SKM-1 (cell line): ENCODE results near the gene PLCB4.

ENCODE experiments used
- DNase-seq: peaks from one replicate; lab custom pipeline; 2025; ENCODE audit not compliant: unreplicated experiment; lab: John Stamatoyannopoulos, UW

The PLCB4 gene

DNA sequence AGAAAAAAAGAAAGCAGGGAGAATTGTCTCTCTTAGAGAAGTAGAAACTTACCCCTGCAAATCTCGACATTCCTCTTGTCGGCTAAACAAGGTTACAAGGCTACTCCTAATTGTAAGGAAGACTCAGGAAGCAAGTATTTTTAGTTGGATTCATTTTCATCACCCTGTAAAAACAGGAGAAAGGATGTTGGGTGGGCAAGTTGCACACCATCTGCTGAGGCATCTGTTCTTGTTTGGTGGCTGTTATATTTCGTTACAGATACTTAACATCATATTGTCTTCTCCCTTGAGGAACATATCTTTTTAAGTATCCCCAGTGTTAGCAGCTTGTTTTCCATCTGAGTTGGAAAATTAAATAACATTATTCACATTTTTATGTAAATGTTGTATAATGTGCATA is 187.5 kb downstream of the PLCB4 start:
- DNase-seq: no peak

DNA sequence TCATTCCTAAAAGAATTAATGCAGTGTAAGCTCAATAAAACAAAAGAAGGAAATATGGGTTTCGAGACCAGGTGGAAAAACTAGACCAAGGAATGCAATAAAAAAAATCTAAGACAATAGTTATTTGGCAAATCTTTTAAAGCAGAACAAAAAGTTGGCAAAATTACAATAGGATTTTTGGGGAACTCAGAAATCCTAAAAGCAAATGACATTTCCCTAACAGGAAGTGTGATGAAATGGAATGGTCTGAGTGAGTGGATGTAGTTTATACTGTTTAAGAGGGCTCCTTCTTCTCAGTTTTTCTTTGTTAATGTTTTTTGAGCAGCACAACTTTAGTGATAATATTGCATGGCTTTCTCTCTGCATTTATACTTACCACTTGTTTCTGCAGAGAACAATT is 190.0 kb downstream of the PLCB4 start:
- no peak for DNase-seq

DNA sequence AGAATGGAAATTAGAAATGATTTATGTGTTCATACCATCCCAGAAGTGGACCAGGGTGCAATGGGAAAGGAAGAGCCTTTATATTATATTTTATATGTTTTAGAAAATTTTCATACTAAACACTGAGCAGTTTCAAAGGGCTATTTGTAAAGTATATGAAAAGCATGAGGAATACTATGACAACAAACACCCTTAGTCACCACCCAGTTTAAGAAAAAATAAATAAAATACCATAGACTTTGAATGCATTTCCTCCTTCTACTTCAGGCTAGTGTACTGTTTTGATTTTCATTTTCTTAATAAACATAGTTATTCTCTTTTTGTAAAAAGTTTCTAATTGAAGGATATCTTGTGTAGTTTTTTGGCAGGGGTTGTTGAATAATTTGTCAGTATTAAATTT is 191.1 kb downstream of the PLCB4 start:
- no peak for DNase-seq

DNA sequence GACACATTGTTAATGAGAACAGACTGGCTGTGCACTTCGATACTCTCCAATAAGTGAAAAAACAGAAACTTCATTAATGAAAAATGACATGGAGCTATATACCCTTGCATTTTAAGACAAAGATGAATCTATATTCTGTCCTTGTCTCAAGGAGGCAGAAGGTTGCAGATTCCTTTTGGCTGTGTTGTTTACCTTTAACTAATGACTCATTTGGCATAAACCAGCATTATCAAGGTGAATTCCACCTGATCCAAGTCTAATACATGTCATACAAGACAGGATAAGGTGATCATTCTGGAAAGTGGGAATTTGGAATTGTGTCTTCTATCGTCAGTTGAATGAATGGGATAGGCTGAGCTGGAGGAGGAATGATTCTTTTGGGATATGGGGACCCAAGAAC is 192.9 kb downstream of the PLCB4 start:
- no peak for DNase-seq

DNA sequence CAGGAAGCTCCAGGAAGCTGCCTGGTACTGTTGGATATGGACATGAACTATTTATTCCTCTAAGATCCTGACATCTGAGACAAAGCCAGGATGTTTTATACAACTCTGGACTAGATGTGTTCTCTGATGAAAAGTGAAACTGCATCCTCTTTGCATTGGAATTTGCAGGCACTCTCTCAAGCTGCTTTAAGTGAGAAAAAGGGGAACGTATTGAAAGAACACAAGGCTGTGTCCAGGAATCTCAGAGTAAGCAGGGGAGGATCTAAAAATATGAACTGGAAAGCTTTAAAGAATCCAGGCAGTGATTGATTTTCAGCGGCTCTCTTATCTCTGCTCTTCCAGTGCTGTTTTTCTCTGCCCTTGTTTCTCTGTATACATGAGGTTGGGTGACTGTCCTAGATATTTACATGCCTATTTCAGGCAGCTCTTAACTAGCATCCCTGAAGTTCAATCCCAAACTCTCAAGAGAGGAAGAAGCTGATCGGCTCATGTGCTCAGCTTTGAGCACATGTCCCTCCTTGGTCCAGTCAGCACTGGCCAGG is 193.8 kb downstream of the PLCB4 start:
- DNase-seq: no peak

DNA sequence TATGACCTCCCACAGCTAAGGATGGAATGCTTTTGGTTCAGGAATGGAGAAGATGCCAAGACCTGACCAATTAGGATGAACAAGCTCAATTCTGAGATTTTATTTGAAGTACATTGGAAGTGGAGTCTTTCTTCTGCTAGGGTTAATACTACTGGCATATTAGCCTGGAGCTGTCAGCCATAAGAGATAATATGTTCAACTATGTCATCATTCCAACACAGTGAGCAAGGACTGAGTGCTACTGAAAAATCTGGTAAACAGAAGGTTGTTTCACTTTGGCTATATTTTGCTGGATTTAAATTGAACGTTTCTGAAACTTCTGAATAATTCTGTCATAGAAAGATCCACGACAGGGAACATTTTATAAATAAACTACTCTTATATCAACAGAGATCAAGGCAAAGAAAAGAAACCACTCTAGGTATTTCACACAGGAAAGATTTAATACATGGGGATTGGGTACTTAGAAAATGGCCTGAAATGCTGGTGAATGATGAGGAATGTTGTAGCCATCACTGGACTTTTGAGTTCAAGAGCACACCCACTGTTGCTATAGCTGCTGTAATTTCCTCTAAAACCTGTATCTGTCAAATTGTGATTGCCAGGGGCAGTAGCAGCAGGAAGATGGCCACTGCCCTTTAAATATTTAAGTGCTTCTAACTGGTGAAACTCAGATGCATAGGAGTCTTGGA is 200.5 kb downstream of the PLCB4 start:
- no peak for DNase-seq

DNA sequence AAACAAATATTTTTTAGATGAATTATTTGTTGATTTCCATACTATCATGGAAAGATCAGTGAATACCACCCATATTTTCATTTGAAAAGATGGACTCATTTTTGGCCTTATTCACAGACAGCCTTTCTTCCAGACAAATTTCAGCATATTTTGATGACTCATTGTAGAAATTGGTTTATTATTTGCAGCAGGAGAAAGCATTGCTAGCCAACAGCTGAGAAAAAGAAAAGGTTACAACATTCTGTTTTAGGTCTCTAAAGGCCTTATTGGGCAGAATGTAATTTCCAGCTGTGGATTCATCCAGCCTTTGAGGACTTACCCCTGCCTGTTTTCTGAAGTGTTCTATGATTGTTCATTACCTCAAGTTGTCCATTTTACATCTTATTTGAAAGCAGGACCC is 201.9 kb downstream of the PLCB4 start:
- DNase-seq: no peak

DNA sequence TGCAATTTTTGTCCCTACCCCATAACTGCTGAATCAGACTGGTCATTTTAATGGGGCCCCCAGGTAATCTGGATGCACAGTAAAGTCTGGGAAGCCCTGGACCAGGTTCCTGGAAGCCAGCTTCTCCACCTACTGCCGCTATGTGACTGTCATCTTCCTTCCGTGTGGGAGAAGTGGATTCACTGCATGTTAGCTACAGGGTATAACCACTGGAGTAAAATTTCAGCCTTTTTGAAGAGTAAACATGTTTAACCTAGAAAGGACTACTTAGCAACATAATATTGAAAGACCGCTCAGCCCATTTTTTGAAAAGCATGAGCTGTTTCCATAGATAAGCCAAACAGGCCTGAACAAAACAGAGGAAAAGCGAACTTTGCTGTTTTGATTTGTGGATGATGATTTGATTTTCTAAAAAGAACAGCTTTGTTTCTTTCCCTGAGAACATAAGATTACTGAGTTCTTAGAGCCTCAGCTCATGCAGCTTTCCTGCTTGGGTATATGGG is 208.1 kb downstream of the PLCB4 start:
- no peak for DNase-seq

DNA sequence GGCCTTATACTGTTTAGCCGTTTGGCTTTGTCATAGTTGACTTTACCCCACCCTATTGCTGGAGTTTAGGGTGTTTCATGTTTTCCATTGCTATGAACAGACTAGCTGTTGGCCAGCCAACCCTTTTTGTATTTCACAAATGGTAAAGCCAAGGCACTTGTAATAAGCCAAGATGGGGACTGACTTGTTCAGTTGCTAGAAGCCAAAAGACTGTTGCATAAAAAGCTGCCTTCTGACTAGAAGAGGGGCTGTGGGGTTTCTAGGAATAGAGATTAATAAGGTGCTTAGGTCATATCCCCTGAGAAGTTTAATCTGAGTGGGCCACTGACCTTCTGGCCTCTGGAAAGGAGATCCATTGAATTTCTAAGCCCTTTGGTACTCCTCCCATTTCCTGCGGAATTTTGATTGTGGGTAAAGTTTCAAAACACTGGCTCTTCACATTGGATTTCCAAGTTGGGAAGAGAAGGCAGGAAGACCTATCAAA is 211.1 kb downstream of the PLCB4 start:
- no peak for DNase-seq

DNA sequence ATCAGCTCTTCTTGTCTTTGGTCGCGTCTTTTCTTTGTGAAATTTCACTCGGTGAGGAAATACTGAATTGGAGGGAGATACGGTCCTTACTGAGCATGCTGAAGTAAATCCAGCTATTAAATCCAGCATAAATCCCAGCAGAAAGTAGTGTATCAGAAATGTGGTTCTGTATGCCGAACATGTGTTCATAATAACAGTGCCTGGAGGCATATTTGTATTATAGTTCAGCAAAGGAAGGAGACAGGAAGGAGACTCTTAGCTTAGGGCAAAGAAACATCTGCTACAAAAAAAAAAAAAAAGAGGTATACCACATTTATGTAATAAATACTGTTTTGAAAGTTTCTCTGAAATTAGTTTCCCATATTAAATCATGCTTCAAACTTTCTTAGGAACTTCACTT is 211.8 kb downstream of the PLCB4 start:
- no peak for DNase-seq

DNA sequence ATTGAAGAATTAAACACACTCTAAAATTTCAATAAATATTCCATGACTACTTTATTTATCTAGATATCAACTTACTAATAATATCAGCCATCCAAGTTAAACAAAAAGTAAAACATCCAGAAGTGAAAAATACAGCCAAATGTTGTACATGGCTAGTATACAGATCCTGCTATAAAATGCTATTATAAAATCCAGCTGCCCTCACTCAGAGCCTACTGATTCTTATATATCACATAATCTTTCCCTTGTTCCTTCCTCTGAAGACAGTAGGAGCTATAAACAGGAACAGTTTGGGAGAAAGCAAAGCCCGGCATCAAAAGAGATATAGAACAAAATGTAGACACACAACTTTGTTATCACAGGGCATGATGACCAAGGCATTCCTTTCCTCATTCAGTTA is 212.9 kb downstream of the PLCB4 start:
- DNase-seq: no peak

DNA sequence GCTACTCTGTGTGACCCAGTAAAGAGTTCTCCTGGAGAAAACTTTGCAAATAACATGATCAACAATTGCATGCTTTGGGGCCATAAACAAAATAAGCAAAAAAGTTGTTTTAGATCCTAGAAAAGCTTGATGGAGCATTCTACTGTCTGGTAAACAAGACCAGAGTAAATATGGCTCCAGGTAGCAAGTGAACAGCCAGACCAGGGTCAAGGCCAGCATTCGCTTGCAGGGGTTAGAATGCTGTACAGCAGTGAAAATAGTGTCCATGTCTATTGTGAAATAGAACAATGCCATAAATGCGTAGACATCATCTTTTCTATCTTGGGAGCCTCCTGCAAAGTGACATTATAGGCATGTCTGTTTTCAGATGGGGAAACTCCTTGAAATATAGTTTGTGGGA is 216.7 kb downstream of the PLCB4 start:
- DNase-seq: no peak

DNA sequence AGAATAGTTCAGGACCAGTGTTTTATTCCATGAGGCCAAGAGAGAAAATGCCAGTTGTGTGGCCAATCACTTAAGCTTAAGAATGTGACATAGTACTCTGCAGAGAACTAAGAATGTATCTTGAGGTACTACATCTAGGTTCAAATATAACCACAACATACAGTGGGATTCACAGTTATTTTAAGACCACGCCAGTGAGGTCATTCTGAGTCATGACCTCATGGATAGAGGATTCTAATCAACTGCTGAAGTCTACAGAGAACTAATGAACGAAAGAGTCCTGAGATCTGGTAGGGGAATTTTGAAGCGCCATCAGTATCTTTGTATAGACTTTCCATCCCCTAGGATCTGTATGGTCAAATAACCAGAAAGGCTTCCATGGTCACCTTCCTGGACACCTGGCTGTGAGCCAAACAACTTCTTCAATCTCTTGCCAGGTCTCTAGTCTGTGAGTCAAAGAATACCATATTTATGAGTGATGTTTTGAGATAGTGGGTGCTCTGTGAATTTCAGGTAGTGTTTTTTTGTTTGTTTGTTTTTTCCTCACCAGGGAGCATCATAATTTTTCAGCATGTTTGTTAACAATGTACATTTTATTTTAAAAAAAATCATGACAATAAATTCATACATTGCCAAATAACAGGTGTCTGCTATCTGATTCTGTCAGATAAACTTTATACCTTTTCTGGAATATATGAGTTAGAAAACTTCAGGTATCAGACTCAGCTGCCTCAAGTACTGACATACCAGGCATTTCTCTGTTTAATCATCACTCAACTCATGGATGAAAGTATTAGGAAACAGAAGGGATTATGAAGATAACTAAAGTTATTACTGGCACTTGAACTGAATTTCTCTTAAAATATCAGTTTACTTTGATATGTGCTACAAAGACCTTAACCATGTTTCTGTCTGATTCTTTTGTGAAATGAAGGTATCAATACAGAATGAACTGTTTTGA is 217.9 kb downstream of the PLCB4 start:
- DNase-seq: no peak

DNA sequence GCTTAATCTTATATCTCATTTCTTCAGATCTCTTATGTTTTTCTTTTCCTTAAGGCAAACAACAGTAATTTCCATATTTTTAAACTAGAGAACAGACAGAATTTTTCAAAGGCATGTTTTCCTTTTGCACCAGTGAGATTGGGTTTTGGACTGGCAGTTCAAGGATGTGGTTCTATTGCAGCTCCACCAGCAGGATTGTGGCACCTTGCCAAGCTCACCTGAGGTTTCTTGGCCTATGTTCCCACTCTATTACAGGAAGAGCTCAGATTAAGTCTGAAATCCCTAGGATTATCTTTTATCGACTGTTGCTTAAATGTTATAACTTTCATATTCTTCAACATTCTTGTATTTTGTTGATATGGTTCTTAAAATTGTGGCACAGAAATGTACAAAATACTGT is 218.9 kb downstream of the PLCB4 start:
- no peak for DNase-seq

DNA sequence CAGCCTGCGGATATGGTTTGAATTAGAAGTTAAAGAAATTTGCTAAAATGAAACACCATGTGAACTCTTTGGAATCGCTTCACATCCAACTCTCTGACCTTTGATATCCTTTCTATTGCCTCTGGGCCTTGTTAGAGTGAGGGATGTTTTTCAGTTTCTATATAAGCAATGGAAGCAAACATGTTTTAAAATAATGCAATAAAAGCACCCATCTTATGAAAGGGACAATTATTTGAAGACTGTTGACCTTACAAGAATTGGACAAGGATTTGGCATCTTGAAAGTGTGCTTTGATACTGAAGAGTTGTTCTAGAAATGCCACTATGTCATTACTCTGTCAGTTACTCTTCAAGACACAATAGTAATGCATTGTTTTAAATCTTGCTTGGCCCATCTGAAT is 221.4 kb downstream of the PLCB4 start:
- no peak for DNase-seq

DNA sequence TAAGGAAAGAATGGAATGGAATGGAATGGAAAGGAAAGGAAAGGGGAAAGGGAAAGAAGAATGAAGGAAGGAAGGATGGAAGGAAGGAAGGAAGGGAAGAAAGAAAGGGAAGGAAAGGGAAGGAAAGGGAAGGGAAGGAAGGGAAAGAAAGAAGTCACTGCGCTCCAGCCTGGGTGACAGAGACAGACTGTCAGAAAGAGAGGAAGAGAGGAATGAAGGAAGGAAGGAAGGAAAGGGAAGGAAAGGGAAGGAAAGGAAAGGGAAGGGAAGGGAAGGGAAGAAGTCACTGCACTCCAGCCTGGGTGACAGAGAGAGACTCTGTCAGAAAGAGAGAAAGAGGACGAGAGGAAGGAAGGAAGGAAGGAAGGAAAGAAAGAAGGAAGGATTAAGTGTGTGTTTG is 224.3 kb downstream of the PLCB4 start:
- DNase-seq: no peak

DNA sequence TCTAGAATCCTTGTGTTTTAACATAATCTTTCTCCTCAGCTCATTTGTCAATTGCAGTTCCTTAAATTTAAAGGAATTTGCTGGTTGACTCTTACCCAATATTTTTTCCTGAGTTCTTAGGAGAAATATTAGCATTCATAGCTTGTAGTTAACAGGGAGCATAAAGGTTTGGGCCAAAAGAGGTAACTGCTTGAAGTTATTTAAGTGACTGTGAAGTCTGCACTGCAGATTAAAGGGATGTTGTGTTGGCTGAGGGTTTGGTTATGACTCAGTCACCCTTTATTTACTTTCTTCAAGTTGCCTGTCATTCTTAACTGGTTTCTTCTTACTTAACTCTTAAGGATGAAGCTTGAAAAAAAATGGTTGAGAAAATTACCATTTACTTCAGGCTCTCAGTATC is 225.2 kb downstream of the PLCB4 start:
- no peak for DNase-seq

DNA sequence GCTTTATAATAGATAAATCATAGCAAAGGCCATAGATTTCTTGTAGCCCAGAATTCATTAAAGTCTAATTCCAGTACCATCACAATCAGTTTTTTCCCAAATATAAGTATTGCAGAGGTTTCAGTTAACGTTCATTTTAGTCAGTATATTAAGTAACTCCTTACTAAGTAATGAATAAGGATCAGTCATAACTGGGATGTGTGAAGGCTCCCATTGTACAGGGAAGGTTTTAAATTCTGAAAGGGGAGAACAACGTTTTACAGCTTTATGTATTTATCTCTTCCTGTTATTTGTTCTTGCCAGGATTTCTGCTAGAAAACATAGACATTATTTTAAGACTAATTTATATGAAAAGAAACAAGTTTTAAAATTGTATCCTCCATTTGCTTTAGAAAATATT is 230.0 kb downstream of the PLCB4 start:
- DNase-seq: no peak

DNA sequence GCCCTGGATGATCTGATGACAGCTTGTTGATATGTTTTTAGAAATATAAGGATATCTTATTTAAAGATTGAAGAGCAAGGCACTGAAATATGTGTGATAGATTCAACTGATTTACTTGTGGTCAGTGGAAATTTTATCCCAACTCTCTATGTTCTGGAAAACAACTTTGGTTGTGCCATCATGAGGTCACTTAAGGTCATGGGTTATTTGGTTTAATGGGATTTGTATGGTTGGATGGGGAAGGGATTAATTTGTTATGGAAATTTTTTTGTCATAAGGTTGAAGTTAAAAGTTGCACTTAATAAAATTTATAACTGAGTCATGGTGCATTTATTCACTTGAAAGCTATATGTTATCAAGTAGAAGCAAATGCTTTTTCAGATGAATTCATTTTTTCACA is 231.2 kb downstream of the PLCB4 start:
- DNase-seq: no peak

DNA sequence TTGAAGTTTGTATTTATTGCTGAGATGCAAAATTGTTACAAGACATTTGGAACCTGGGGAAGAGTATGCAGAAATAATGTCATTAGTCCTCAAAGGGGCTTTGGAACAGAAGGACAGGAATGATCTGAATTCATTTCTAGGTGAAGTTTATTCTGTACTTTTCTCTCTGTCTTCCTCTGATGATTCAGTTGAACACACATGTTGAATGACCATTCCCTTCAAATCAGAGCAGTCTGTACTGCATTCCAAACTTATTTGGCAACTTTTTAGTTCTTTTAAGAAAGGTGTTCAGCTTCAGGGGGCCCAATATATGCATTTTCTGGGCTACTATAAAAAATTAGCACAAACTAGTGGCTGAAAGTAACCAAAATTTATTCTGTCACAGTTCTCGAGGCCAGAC is 231.6 kb downstream of the PLCB4 start:
- no peak for DNase-seq

DNA sequence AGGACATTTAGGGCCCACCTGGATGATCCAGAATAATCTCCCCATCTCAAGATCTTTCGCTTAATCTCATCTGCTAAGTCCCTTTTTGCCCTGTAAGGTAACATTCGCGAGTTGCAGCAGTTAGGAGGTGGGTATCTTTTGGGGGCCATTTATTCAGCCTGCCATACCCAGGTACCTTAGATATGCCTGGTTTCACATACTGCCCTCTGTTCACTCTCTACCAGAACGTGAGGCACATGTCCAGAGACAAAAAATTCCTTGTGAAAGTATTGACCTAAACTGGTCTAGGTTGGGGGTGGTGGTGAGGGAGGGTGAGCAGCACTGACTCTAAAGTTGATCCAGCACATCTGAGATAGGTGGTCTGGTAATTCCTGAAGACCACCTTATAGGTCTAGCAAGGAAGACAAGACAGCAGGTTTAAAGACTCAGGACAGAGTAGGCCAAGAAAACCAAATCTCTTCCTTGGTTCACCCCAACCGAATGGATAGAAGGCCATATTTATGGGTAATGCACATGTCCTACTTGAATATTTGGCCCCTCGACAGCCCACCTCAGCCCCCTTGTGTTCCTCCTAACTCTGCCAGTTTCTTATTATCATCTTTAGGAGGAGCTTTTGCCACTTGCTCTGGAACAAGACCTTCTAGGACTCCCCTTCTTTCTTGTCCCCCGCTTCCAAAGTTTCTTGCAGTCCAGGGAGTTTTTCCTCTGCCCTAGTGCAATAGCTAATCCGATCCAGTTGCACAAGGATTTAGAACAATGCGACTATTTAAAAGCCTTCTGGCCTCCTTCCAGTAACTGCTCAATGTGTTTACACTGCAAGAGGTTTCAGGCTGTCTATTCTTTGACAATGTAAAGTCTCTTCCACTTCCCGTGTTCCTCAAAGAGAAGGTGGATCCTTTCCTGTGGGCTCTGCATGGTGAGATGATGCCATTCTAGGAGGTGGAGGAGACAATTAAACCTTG is 232.5 kb downstream of the PLCB4 start:
- DNase-seq: no peak
